HEK293 (cell line): Measurements from ENCODE around the gene IRF1.

Experiments used
- IKZF3 ChIP-seq: fragments of 450-650 bp; IDR thresholded peaks from 2 replicates; pipeline ENCODE4 v1.5.0; 2018; ENCODE audit warnings: missing biosample characterization, mild to moderate bottlenecking, missing genetic modification characterization, moderate library complexity
- MYNN ChIP-seq: fragments of 450-650 bp; formaldehyde crosslinking; IDR thresholded peaks from 2 replicates; pipeline ENCODE4 v1.5.1; 2016; ENCODE audit warnings: missing biosample characterization, missing genetic modification characterization, borderline replicate concordance
- REPIN1 ChIP-seq: fragments of 450-650 bp; formaldehyde crosslinking; IDR thresholded peaks from 2 replicates; pipeline ENCODE4 v1.5.1; 2017; ENCODE audit warnings: missing biosample characterization, missing genetic modification characterization, low read depth
- TCF7L2 ChIP-seq: IDR thresholded peaks from 2 replicates; pipeline ENCODE4 v1.6.1; 2011; ENCODE audit warnings: low read depth, mild to moderate bottlenecking, inconsistent platforms, low read length, moderate library complexity, borderline replicate concordance
- ZEB2 ChIP-seq: fragments of 450-650 bp; formaldehyde crosslinking; IDR thresholded peaks from 2 replicates; pipeline ENCODE4 v1.5.1; 2016; ENCODE audit warnings: missing biosample characterization, missing genetic modification characterization
- ZNF548 ChIP-seq: fragments of 450-650 bp; formaldehyde crosslinking; IDR thresholded peaks from 2 replicates; pipeline ENCODE4 v1.5.1; 2016; ENCODE audit warnings: missing biosample characterization, missing genetic modification characterization
- ZNF626 ChIP-seq: fragments of 450-650 bp; sonication (Bioruptor Pico); formaldehyde crosslinking; IDR thresholded peaks from 2 replicates; pipeline ENCODE4 v1.5.1; 2018; ENCODE audit warnings: missing biosample characterization, missing genetic modification characterization, inconsistent platforms
- ZNF76 ChIP-seq: fragments of 450-650 bp; formaldehyde crosslinking; IDR thresholded peaks from 2 replicates; pipeline ENCODE4; 2016; ENCODE audit warnings: low read depth, missing biosample characterization, missing genetic modification characterization, borderline replicate concordance
- ZNF830 ChIP-seq: fragments of 450-650 bp; IDR thresholded peaks from 2 replicates; pipeline ENCODE4 v1.5.0; 2018; ENCODE audit warnings: missing biosample characterization, missing genetic modification characterization, low read depth, mild to moderate bottlenecking, moderate library complexity
- TF ChIP-seq, protein P1 (sequence below): fragments of 450-650 bp; formaldehyde crosslinking; IDR thresholded peaks from 2 replicates; pipeline ENCODE4 v1.5.1; 2016; ENCODE audit warnings: missing biosample characterization, missing genetic modification characterization
- TF ChIP-seq, protein P2 (sequence below): fragments of 450-650 bp; formaldehyde crosslinking; IDR thresholded peaks from 2 replicates; pipeline ENCODE4 v1.5.1; 2017; ENCODE audit warnings: missing biosample characterization, missing genetic modification characterization
- TF ChIP-seq, protein P3 (sequence below): fragments of 450-650 bp; formaldehyde crosslinking; conservative IDR thresholded peaks from 2 replicates; pipeline ENCODE4 v1.5.1; 2016; ENCODE audit warnings: low read depth, missing biosample characterization, missing genetic modification characterization

DNA sequence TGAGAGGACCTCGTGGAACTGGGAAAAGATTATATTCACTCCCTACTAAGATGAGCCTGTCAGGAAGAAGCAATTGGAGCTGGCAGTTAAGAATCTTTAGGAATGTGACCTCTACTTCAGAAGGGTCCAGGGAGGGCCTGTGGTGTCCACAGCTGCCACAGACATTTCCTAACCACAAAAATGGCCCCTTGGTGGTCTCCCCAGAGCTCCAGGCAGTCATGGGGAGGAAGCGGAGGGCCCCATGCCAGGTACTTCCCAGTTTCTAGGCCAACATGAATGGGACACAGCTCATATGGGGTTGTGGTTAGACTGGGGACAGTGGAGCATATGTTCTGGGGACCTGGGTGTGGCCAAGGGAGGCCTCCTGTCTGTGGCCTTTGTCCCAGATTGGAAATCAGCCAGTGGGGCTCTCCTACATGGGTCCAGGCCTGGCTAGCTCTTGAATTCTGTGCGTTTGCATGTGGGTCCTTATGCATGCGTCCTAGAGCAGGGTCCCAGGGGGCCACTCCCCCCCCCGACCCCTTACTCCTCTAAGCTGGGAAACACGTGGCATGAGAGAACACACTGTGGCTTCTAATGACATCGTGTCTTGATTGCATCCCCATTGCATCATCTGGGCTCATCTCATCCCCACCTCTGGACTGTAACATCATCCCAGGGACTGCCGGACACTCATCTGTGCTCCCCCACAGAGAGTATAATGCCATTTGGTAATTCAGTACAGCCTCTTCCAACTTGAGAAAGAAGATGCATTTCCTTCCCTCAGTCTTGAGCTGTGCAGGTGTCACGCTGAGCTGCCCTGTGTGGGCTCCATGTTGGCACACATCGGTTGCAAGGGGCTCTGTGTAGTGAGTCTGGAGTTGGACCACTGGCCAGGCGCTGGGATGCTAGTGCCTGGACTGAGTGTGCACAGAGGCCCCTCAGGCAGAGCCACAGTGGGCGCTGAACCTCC lies 31.3 kb downstream of the IRF1 start:
- TF ChIP-seq ZNF626 (tag by site-specific recombination) (no peak), IKZF3 (tag by site-specific recombination) (peak; percentile 39; the same call in 1 of the 2 replicates), TCF7L2 (no peak), ZEB2 (tag by site-specific recombination) (peak; percentile 95), REPIN1 (tag by site-specific recombination) (no peak), MYNN (tag by site-specific recombination) (no peak), ZNF548 (tag by site-specific recombination) (no peak), ZNF76 (tag by site-specific recombination) (no peak; the same call in 1 of the 2 replicates), ZNF830 (no peak)
- TF ChIP-seq, protein P1, sequence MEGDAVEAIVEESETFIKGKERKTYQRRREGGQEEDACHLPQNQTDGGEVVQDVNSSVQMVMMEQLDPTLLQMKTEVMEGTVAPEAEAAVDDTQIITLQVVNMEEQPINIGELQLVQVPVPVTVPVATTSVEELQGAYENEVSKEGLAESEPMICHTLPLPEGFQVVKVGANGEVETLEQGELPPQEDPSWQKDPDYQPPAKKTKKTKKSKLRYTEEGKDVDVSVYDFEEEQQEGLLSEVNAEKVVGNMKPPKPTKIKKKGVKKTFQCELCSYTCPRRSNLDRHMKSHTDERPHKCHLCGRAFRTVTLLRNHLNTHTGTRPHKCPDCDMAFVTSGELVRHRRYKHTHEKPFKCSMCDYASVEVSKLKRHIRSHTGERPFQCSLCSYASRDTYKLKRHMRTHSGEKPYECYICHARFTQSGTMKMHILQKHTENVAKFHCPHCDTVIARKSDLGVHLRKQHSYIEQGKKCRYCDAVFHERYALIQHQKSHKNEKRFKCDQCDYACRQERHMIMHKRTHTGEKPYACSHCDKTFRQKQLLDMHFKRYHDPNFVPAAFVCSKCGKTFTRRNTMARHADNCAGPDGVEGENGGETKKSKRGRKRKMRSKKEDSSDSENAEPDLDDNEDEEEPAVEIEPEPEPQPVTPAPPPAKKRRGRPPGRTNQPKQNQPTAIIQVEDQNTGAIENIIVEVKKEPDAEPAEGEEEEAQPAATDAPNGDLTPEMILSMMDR (tag by site-specific recombination), result no peak
- TF ChIP-seq, protein P2, sequence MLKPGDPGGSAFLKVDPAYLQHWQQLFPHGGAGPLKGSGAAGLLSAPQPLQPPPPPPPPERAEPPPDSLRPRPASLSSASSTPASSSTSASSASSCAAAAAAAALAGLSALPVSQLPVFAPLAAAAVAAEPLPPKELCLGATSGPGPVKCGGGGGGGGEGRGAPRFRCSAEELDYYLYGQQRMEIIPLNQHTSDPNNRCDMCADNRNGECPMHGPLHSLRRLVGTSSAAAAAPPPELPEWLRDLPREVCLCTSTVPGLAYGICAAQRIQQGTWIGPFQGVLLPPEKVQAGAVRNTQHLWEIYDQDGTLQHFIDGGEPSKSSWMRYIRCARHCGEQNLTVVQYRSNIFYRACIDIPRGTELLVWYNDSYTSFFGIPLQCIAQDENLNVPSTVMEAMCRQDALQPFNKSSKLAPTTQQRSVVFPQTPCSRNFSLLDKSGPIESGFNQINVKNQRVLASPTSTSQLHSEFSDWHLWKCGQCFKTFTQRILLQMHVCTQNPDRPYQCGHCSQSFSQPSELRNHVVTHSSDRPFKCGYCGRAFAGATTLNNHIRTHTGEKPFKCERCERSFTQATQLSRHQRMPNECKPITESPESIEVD (tag by site-specific recombination), result no peak
- TF ChIP-seq, protein P3, sequence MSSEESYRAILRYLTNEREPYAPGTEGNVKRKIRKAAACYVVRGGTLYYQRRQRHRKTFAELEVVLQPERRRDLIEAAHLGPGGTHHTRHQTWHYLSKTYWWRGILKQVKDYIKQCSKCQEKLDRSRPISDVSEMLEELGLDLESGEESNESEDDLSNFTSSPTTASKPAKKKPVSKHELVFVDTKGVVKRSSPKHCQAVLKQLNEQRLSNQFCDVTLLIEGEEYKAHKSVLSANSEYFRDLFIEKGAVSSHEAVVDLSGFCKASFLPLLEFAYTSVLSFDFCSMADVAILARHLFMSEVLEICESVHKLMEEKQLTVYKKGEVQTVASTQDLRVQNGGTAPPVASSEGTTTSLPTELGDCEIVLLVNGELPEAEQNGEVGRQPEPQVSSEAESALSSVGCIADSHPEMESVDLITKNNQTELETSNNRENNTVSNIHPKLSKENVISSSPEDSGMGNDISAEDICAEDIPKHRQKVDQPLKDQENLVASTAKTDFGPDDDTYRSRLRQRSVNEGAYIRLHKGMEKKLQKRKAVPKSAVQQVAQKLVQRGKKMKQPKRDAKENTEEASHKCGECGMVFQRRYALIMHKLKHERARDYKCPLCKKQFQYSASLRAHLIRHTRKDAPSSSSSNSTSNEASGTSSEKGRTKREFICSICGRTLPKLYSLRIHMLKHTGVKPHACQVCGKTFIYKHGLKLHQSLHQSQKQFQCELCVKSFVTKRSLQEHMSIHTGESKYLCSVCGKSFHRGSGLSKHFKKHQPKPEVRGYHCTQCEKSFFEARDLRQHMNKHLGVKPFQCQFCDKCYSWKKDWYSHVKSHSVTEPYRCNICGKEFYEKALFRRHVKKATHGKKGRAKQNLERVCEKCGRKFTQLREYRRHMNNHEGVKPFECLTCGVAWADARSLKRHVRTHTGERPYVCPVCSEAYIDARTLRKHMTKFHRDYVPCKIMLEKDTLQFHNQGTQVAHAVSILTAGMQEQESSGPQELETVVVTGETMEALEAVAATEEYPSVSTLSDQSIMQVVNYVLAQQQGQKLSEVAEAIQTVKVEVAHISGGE (tag by site-specific recombination), result no peak
